H7 (cell line): Measurements from ENCODE around the gene RGS6. TPM values are rescaled to one million over a fixed set of nuclear protein-coding genes. Genes with fewer than 3 reads are reported as not detected.
A peak's percentile ranks its signal among the peaks of the same experiment; 100 is the strongest.

ENCODE experiments used
- DNase-seq: peaks from one replicate; pipeline ENCODE4 v3.0.0; 2012
- H3K27me3 ChIP-seq: 2 replicates; pipeline ENCODE4 v1.6.0; 2011; ENCODE audit warnings: mild to moderate bottlenecking, low read length; ENCODE audit not compliant: control insufficient read depth, insufficient read depth
- H3K36me3 ChIP-seq: replicated peaks from 2 replicates; pipeline ENCODE4 v1.5.1; 2011; ENCODE audit warnings: low read length; ENCODE audit not compliant: control insufficient read depth, insufficient read depth
- H3K4me3 ChIP-seq: 2 replicates; pipeline ENCODE4 v1.5.1; 2011; ENCODE audit warnings: low read depth, mild to moderate bottlenecking, control low read depth, low read length, moderate library complexity; ENCODE audit not compliant: insufficient read depth
- total RNA-seq: library from RNA; depleted of rRNA; stranded (reverse); fragments of >200 nt; shearing (Covaris generic); gene quantifications from 2 replicates; pipeline ENCODE4 v1.2.3, GENCODE V29; 2014

RGS6 gene
- total RNA-seq, 1 experiment from 2014 or later: 0.87 TPM

- DNase-seq: no peak
- no peak overlapping the region for H3K4me3 ChIP-seq
- H3K36me3 ChIP-seq: no peaks in the 10 kb centered on the region
- no peaks in the 10 kb centered on the region for H3K27me3 ChIP-seq
These were observed 232.4 kb downstream of the RGS6 start for GRCh38 chr14:72164420-72165228.

- Histone ChIP-seq H3K27me3 (no peaks in the 10 kb centered on the region), H3K4me3 (no peak overlapping the region), H3K36me3 (no peaks in the 10 kb centered on the region)
- DNase-seq: no peak
These were observed 233.0 kb downstream of the RGS6 start for GRCh38 chr14:72165229-72165698.

- Histone ChIP-seq H3K27me3 (no peaks in the 10 kb centered on the region), H3K36me3 (no peaks in the 10 kb centered on the region), H3K4me3 (no peak overlapping the region)
- DNase-seq: peak; percentile 12
These were observed 237.3 kb downstream of the RGS6 start for GRCh38 chr14:72169521-72169920.

- Histone ChIP-seq H3K4me3 (no peak overlapping the region), H3K36me3 (no peaks in the 10 kb centered on the region), H3K27me3 (no peaks in the 10 kb centered on the region)
- no peak for DNase-seq
These were observed 239.8 kb downstream of the RGS6 start for GRCh38 chr14:72172049-72172448.

GRCh38 chr14:72172597-72172996 lies 240.4 kb downstream of the RGS6 start:
- H3K27me3 ChIP-seq: no peaks in the 10 kb centered on the region
- no peak for DNase-seq
- no peak overlapping the region for H3K4me3 ChIP-seq
- H3K36me3 ChIP-seq: no peaks in the 10 kb centered on the region

- no peaks in the 10 kb centered on the region for H3K27me3 ChIP-seq
- no peak for DNase-seq
- no peaks in the 10 kb centered on the region for H3K36me3 ChIP-seq
- H3K4me3 ChIP-seq: no peak overlapping the region
These were observed 240.9 kb downstream of the RGS6 start for GRCh38 chr14:72173038-72173720.

- no peaks in the 10 kb centered on the region for H3K27me3 ChIP-seq
- H3K4me3 ChIP-seq: no peak overlapping the region
- H3K36me3 ChIP-seq: no peaks in the 10 kb centered on the region
- no peak for DNase-seq
These were observed 245.0 kb downstream of the RGS6 start for GRCh38 chr14:72177251-72177650.

- no peaks in the 10 kb centered on the region for H3K27me3 ChIP-seq
- no peak for DNase-seq
- no peak overlapping the region for H3K4me3 ChIP-seq
- H3K36me3 ChIP-seq: no peaks in the 10 kb centered on the region
These were observed 246.3 kb downstream of the RGS6 start for GRCh38 chr14:72178517-72178916.

GRCh38 chr14:72182708-72183432 lies 250.6 kb downstream of the RGS6 start:
- no peak overlapping the region for H3K4me3 ChIP-seq
- H3K36me3 ChIP-seq: no peaks in the 10 kb centered on the region
- no peaks in the 10 kb centered on the region for H3K27me3 ChIP-seq
- no peak for DNase-seq

GRCh38 chr14:72183631-72184030 lies 251.4 kb downstream of the RGS6 start:
- H3K4me3 ChIP-seq: no peak overlapping the region
- H3K27me3 ChIP-seq: no peaks in the 10 kb centered on the region
- DNase-seq: no peak
- no peaks in the 10 kb centered on the region for H3K36me3 ChIP-seq

GRCh38 chr14:72186523-72186922 lies 254.3 kb downstream of the RGS6 start:
- Histone ChIP-seq H3K27me3 (no peaks in the 10 kb centered on the region), H3K4me3 (no peak overlapping the region), H3K36me3 (no peaks in the 10 kb centered on the region)
- DNase-seq: no peak

GRCh38 chr14:72196237-72197015 lies 264.2 kb downstream of the RGS6 start:
- Histone ChIP-seq H3K27me3 (no peaks in the 10 kb centered on the region), H3K4me3 (no peak overlapping the region), H3K36me3 (no peaks in the 10 kb centered on the region)
- DNase-seq: no peak

GRCh38 chr14:72201645-72202044 lies 269.4 kb downstream of the RGS6 start:
- no peak for DNase-seq
- Histone ChIP-seq H3K4me3 (no peak overlapping the region), H3K27me3 (no peaks in the 10 kb centered on the region), H3K36me3 (no peaks in the 10 kb centered on the region)

- Histone ChIP-seq H3K36me3 (no peaks in the 10 kb centered on the region), H3K4me3 (no peak overlapping the region), H3K27me3 (no peaks in the 10 kb centered on the region)
- no peak for DNase-seq
These were observed 281.2 kb downstream of the RGS6 start for GRCh38 chr14:72213424-72213823.
